Astrocyte of the cerebellum (primary cell): ENCODE results near the gene PLXNA1.

ENCODE experiments used
- DNase-seq: peaks from one replicate; pipeline ENCODE4 v3.0.0-alpha.2; 2011; ENCODE audit warnings: low read depth
- H3K4me3 ChIP-seq: 2 replicates; pipeline ENCODE4 v1.5.1; 2011; ENCODE audit warnings: mild to moderate bottlenecking, low read depth, low read length, moderate library complexity
- CTCF ChIP-seq: IDR thresholded peaks from 2 replicates; pipeline ENCODE4 v1.5.1; 2012; ENCODE audit warnings: low read length, low read depth, moderate library complexity, mild to moderate bottlenecking; ENCODE audit errors: missing control alignments
- in situ Hi-C: cut with HindIII; loops from 2 replicates; pipeline ENCODE4 v1.10.0; 2017; ENCODE audit warnings: low sequenced_read_pairs

Gene PLXNA1

GRCh38 chr3:127013758-127014535, 31.0 kb downstream of the PLXNA1 start:
- in situ Hi-C loops, result no loop called here
- TF ChIP-seq CTCF, result no peak
- no peak overlapping the region for H3K4me3 ChIP-seq
- DNase-seq, result no peak

GRCh38 chr3:127014536-127015281, 31.8 kb downstream of the PLXNA1 start:
- in situ Hi-C loops, result no loop called here
- TF ChIP-seq CTCF, result no peak

GRCh38 chr3:127015282-127016042, 32.5 kb downstream of the PLXNA1 start:
- H3K4me3 ChIP-seq, result no peak overlapping the region
- TF ChIP-seq CTCF, result no peak
- in situ Hi-C loops, result no loop called here
- no peak for DNase-seq

More at GRCh38 chr3:127014536-127015281, 31.8 kb downstream of the PLXNA1 start:
- H3K4me3 ChIP-seq, result no peak overlapping the region
- no peak for DNase-seq

GRCh38 chr3:127016043-127016343, 33.1 kb downstream of the PLXNA1 start:
- H3K4me3 ChIP-seq, result no peak overlapping the region
- no peak for DNase-seq
- no peak for TF ChIP-seq CTCF
- in situ Hi-C loops, result no loop called here

- DNase-seq, result no peak
- H3K4me3 ChIP-seq, result no peak overlapping the region
- in situ Hi-C loops, result no loop called here
- TF ChIP-seq CTCF, result no peak
Observed at GRCh38 chr3:127016461-127016860, 33.5 kb downstream of the PLXNA1 start.

GRCh38 chr3:127017229-127017628, 34.3 kb downstream of the PLXNA1 start:
- in situ Hi-C loops, result no loop called here
- TF ChIP-seq CTCF, result no peak
- DNase-seq, result no peak
- no peak overlapping the region for H3K4me3 ChIP-seq
